Measurements from ENCODE around the gene GLIS2.

GLIS2 gene

GRCh38 chr16:4315186-4316107 is at the start of gene GLIS2:
TSS of gene GLIS2 (plus strand) at chr16:4316067. CDS start at chr16:4332281, 16,214 bp downstream.
- peak; percentile 93 for DNase-seq

DNA sequence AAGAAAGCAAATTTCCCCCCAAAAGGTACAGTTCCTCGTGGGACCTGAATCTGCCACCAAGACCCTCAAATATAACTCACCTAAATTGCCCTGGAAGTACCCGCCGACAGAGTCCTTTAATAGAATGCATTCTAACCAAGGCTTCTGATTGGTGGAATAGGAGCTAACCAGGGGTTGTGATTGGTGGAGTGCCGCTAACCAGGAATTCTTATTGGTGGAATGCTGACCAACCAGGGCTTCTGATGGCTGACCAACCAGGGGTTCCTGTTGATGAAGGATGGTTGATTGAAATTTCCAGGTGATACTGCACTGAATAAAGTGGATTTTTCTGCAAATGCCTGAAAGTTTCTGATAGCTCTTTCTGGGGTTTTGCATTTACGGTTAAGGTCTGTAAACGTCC is 49.5 kb upstream of the GLIS2 start:
- no peak for DNase-seq

GRCh38 chr16:4270091-4270490 is 45.8 kb upstream of the GLIS2 start:
- DNase-seq = no peak

DNA sequence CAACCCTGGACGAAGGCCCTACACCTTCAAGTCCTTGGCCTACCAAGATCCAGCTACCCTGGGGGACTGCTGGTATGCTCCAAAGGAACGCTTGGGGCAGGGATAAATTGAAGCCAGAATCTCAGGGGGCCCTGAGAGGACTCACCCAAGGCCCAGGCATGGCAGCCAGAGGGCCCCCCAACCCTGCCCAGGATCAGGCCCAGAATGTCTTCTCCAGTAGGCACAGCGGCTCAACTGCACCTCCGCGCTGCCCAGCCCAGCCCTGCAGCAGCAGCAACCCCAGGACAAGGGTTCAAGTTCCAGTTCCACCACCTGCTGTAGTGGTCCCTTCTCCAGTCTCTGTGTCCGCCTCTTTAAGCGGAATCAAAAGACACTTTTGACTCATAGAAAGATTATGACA is 45.3 kb upstream of the GLIS2 start:
- no peak for DNase-seq

DNA sequence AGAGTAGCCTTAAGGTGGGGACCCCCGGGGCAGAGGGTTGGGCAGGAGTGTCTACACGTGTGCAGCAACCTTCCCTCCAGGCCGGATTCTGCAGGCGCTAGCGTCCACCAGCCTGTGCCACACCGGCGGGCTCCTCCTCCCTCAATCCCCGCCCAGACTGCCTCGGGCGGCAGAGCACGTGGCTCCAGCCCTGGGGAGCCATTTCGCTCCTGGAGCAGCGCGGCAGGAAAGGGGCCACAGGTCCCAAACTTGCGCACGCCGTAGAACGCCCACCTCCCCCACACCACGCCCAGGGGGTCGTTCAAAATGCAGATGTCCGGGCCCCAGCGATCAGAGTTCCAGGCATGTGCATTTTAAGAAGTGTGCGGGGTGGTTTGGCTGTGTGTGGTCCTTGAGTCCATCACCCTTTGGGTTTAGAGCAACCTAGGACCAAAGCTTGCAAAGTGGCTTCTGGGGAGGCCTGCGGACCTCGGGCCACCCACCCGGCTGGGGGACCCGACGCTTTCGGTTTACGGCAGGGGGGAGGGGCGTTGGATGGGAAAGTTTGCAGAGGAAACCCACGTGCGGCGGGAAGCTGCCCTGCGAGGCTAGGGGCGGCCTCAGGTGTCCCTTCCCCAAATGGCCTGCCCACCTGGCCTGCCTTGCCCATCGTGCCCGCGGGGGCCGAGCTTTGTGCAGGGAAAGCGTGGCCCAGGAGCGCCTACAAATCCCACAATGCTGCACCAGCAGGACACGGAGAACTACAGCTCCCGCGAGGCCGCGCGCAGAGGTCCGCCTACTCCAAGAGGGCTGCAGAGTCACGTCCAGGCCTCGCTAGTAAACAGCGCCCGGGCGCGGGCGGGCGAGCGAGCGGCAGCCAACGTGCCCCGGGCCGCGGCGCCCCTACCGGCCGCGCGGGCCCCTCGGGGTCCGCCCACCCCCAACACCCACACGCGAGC is 44.4 kb upstream of the GLIS2 start:
- peak; percentile 96 for DNase-seq

DNA sequence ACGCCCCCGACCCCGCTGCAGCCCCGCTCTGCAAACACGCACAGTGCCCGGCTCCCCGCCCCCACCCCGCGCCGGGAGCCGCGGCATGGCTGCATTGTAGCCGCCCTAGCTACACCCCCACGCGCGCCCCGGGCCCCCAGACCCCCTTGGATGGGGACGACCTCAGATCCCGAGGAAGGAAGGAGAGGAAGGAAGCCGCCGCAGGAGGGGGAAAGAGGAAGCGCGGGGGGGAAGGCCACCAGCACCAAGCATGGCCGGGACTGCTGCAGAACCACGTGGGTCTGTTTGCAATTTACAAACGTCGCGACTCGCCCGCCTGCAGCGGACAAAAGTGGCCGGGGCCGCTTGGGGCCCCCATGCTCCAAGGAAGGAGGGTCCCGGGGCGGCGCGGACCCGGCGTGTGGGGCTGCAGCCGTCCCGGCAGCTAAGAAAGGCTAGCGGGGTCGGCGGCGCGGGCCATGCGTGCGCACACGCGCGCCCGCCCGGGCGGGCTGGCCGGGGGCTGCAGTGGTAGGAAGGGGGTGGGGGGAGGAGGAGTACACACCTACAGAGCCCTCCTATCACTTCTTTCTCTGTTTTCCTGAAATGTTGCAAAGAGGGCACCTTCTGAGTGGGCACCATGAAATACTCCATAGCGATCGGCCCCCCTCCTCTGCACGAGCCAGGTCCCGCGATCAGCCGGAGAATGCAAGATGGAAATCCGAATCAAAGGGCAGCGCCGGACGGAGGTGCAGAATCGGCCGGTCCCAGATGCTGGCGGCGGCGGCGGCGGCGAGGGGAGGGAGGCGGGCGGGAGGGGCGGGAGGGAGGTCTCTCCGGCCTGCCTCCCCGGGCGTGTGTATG is 43.5 kb upstream of the GLIS2 start:
- peak; percentile 96 for DNase-seq

- DNase-seq = no peak
These were observed 42.0 kb upstream of the GLIS2 start for GRCh38 chr16:4273858-4274311.

- DNase-seq = no peak
These were observed 40.0 kb upstream of the GLIS2 start for GRCh38 chr16:4275861-4276260.

- DNase-seq = no peak
These were observed 37.8 kb upstream of the GLIS2 start for GRCh38 chr16:4277987-4278513.

DNA sequence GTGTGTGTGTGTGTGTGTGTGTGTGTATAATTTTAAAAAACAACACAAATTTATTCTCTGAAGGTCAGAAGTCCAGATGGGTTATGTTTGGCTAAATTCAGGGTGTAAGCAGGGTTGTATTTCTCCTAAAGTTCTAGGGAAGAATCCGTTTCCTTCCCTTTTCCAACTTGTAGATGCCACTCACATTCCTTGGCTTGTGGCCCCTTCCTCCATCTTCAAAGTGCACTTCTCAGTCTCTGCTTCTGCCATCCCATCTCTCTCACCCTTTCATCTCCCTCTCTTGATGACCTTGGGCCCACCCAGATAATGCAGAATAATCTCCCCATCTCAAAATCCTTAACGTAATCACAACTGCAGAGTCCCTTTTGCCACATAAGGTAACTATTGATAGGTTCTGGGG is 35.2 kb upstream of the GLIS2 start:
- no peak for DNase-seq

GRCh38 chr16:4283441-4283840 is 32.4 kb upstream of the GLIS2 start:
- no peak for DNase-seq

- DNase-seq = no peak
These were observed 31.9 kb upstream of the GLIS2 start for GRCh38 chr16:4283939-4284338.

DNA sequence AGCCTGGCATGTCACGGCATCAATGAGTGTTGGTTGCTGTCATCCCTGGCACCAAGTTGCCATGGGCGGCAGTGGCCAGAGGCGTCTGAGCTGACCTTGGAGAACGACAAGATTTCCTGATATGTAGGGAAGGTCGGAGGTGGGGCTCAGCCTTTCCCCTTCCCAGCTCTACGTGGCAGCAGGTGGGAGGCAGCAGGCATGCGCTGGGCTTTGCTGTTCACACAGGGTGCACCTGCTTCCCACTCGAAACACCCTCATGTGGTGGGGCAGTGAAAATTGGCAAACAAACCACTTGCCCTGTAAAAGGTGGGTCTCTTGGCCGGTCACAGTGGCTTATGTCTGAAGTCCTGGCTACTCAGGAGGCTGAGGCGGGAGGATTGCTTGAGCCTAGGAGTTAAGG is 30.7 kb upstream of the GLIS2 start:
- DNase-seq = no peak

- DNase-seq = peak; percentile 72
These were observed 27.5 kb upstream of the GLIS2 start for GRCh38 chr16:4288148-4288921.

GRCh38 chr16:4290236-4290830 is 25.5 kb upstream of the GLIS2 start:
- DNase-seq = no peak

- no peak for DNase-seq
These were observed 24.2 kb upstream of the GLIS2 start for GRCh38 chr16:4291699-4292098.

- DNase-seq = no peak
These were observed 22.6 kb upstream of the GLIS2 start for GRCh38 chr16:4293181-4293716.

DNA sequence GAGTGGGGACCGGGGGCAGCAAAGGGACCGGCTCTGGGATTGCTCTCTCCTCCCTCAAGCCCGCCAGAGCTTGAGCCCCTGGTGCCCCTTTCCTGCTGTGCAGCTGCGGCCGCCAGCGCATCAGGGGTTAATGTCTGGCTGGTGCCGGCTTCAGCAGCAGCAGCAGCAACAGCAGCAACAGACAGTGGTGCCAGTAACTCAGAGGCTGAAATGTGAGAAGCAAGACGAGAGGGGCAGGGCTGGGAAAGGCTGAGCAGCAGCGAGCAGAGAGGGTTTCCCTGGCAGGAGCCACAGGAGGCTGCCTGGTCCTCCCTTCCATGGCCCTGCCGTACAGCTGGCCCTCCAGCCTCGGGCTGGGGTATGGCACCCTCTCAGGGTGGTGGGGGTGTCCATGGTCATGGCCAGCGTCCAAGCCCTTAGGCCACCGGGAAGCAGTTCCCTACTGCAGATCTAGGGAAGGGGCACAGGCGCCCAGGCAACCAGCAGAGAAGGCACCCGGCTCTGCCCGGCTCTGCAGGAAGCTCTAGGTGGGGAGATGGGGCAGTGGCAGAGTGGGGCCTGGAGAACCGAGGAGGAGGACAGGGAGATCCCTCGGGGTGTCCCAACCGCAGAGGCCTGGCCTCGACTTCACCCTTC is 21.9 kb upstream of the GLIS2 start:
- peak; percentile 91 for DNase-seq

GRCh38 chr16:4295581-4295980 is 20.3 kb upstream of the GLIS2 start:
- DNase-seq = no peak

GRCh38 chr16:4297480-4297879 is 18.4 kb upstream of the GLIS2 start:
- DNase-seq = no peak
